Body of pancreas (tissue), 4 donors: ENCODE data around the gene C11orf86. TPM values are rescaled to one million over a fixed set of nuclear protein-coding genes. Genes with fewer than 3 reads are reported as not detected.
A peak's percentile ranks its signal among the peaks of the same experiment; 100 is the strongest.

Source experiments
- ATAC-seq: fragments of 150-250 bp; one replicate; pipeline ENCODE4 v1.9.1; 2016
- DNase-seq, 4 donors: peaks; one replicate each; pipeline ENCODE4 v3.0.0-alpha.2; 2019
- H3K27ac ChIP-seq, 4 donors: fragments of 200-600 bp; sonication (generic); 1 replicate in 3 of 4; 2 replicates in 1 of 4; pipeline versions ENCODE4 v1.5.1 to v1.6.1; 2016 to 2019; ENCODE audit warnings: mild to moderate bottlenecking in 1 of 4, mixed read lengths in 1 of 4, moderate library complexity in 1 of 4
- H3K27me3 ChIP-seq, 2 donors: fragments of 200-600 bp; sonication (generic); one replicate each; pipeline ENCODE4 v1.6.0; 2016; ENCODE audit warnings: mild to moderate bottlenecking in 1 of 2
- H3K36me3 ChIP-seq, 2 donors: fragments of 200-600 bp; sonication (generic); replicated peaks in 1 of 2; 2 replicates each; pipeline ENCODE4 v1.5.1; 2016; ENCODE audit warnings: low read depth in 2 of 2; ENCODE audit not compliant: insufficient read depth in 1 of 2
- H3K4me1 ChIP-seq: fragments of 200-600 bp; sonication (generic); one replicate; pipeline ENCODE4 v1.6.0; 2016
- H3K4me3 ChIP-seq, 2 donors: fragments of 200-600 bp; sonication (generic); 1 replicate in 1 of 2; 2 replicates in 1 of 2; pipeline ENCODE4 v1.5.1; 2016 to 2019
- H3K9me3 ChIP-seq, 3 donors: fragments of 200-600 bp; sonication (generic); 1 replicate in 2 of 3; 2 replicates in 1 of 3; pipeline ENCODE4 v1.5.1; 2016
- POLR2A ChIP-seq, 3 donors: fragments of 450-650 bp; IDR thresholded peaks; one replicate each; pipeline ENCODE4 v1.6.1; 2016; ENCODE audit warnings: antibody characterized with exemption in 3 of 3, mild to moderate bottlenecking in 2 of 3
- WGBS, 2 donors: methylation state at CpG; one replicate each; pipeline ENCODE4 v1.1.5; 2017; 5-methylcytosine and 5-hydroxymethylcytosine counted together
- intact Hi-C: fragments of 100-400 bp; cut with DNase I; formaldehyde crosslinking; loops from one replicate; pipeline ENCODE4 v1.15.1; 2023
- total RNA-seq, 2 donors: library from RNA; depleted of rRNA; stranded (reverse); fragments of >200 nt; gene quantifications; one replicate each; pipeline ENCODE4 v1.1.0, GENCODE V29; 2016
- TF ChIP-seq, protein P1 (sequence below), 7 experiments: fragments of 450-650 bp in 4 of 7; fragments of 200-600 bp in 3 of 7; sonication (generic) in 3 of 7; IDR thresholded peaks; one replicate each; pipeline ENCODE4 v1.5.1; 2016 to 2019; ENCODE audit warnings: antibody characterized with exemption in 7 of 7

Gene C11orf86
- total RNA-seq, 2 donors from 2014 or later: not detected

DNA sequence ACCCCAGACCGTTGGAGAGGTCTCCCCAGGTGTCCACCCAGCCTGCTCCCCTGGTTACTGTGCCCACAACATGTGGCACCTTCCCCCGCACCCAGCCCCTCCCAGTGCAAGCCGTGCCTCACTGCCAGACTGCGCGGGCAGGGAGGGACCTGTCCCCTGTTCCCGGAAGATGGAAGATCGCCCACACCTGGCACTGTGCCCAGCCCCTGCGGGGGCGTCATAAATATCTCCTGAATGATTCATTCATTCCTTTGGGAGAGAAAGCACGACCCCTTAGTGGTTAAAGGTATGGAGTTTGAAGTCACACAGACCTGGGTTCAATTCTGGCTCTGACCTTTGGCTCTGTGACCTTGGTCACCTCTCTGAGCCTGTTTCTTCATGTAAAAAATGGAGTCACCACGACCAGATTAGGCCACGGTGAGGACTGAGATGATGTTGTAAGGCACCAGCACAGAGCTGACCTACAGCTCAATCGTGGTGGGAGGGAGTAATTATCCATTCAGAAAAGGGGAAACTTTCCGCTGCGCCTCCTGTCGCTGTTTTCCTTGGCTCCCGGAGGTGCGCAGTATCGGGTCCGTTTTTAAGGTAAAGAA lies 47.3 kb downstream of the C11orf86 start:
- H3K27ac ChIP-seq: no peak overlapping the region
- ATAC-seq: peak; percentile 30

DNA sequence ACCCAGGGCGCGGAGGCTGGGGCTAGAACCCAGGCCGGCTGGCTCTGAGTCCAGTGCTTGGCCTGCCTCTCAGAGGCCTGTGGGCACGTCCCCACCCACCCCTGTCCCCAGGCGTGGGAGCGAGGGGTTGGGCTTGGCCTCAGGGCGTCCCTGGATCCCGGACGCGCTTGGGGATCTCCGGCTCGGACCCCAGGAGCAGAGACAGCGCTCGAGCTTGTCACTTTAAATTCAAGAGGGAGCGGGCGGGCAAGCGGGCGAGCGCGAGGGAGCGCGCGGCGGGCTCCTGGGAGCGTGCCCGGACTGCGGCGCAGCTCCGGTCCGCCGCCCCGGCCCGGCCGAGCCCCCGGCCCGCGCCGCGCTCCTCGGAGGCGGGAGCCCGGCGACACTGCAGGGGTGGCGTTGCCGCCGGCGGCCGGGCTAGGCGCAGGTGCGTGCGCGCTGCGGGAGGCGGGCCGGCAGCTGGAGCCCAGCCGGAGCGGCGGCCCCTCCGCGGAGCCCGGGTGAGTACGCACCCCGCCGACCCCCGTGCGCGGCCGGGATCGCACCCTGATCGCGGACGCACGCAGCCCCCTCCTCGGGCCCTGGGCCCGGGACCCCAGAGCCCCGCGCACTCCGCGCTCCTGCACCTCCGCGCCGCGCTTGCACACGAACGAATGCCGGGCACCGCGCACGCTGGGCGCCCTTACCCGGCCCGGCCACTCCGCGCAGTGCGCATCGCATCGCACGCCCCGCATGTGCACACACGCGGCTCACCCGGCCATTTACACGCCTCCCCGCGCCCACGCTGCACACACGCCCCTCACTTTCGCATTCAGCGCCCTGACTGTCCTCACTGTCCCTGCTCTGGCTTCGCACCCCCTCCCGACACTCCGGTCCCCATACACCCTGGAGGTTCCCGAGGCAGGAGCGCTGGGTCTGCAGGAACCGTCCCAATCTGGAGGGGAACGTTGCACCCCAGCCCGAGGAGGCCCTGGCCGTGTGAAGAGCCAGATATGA lies 48.2 kb downstream of the C11orf86 start, which contains the start of gene SYT12:
SYT12 (plus strand) TSS at position 174 of the 996 bp plus-strand sequence. CDS start 7,011 bp downstream, outside the sequence.
- intact Hi-C loops: no loop called here
- 2 to 5% methylated on average over 8 to 72 of the region's 118 CpGs for WGBS, 2 donors
- Histone ChIP-seq H3K4me3 (no peak within 1 kb of the TSS), H3K9me3 (no peaks in the 10 kb centered on the region), H3K27ac (no peak within 1 kb of the TSS), H3K27me3 (no peaks in the 10 kb centered on the region), H3K4me1 (peaks cover 18% of the 10 kb centered on the region), H3K36me3 (no peaks in the 10 kb centered on the region)
- no peak for TF ChIP-seq POLR2A (IDR thresholded peaks at IDR 0.05)
- TF ChIP-seq, protein P1, sequence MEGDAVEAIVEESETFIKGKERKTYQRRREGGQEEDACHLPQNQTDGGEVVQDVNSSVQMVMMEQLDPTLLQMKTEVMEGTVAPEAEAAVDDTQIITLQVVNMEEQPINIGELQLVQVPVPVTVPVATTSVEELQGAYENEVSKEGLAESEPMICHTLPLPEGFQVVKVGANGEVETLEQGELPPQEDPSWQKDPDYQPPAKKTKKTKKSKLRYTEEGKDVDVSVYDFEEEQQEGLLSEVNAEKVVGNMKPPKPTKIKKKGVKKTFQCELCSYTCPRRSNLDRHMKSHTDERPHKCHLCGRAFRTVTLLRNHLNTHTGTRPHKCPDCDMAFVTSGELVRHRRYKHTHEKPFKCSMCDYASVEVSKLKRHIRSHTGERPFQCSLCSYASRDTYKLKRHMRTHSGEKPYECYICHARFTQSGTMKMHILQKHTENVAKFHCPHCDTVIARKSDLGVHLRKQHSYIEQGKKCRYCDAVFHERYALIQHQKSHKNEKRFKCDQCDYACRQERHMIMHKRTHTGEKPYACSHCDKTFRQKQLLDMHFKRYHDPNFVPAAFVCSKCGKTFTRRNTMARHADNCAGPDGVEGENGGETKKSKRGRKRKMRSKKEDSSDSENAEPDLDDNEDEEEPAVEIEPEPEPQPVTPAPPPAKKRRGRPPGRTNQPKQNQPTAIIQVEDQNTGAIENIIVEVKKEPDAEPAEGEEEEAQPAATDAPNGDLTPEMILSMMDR (IDR thresholded peaks at IDR 0.05): no peak
- DNase-seq (peak in 2 of 4 donors; percentile 3 to 12), ATAC-seq (peak; percentile 50)

More for the DNA sequence above, 47.3 kb downstream of the C11orf86 start:
- intact Hi-C loops: no loop called here
- Histone ChIP-seq H3K4me1 (peaks cover 18% of the 10 kb centered on the region), H3K4me3 (no peak overlapping the region), H3K9me3 (no peaks in the 10 kb centered on the region), H3K27me3 (no peaks in the 10 kb centered on the region), H3K36me3 (no peaks in the 10 kb centered on the region)
- 9 to 12% methylated on average over 16 to 20 of the region's 20 CpGs for WGBS, 2 donors
- DNase-seq: peak; percentile 48 to 54 (median 50)
- no peak for TF ChIP-seq POLR2A (IDR thresholded peaks at IDR 0.05)
- TF ChIP-seq, protein P1 (IDR thresholded peaks at IDR 0.05): no peak

DNA sequence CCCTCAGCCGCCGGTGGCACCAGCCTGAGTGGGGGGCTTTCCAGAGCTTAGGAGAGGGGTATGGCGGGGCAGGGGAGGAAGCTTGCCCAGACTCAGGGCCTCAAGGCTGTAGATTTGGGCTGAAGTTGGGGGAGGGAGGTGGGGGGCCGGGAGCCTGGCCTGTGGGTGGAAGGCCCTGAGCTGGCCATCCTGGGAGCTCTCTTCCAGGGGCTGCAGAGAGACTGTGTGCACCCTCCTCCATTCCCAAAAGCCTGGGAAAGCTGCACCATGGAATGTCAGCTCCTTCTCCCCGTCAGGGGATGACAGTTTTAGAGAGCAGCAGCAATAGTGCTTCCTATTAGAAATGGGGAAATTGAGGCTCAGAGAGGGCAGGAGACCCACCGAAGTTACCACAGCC lies 48.9 kb downstream of the C11orf86 start:
- H3K4me1 ChIP-seq: peaks cover 18% of the 10 kb centered on the region
- WGBS, 2 donors: 46 to 86% methylated on average over 1 to 6 of the region's 6 CpGs
- H3K36me3 ChIP-seq: no peaks in the 10 kb centered on the region
- no peaks in the 10 kb centered on the region for H3K27me3 ChIP-seq
- no peak for DNase-seq
- no peak for ATAC-seq
- TF ChIP-seq, protein P1 (IDR thresholded peaks at IDR 0.05): no peak
- no peak for TF ChIP-seq POLR2A (IDR thresholded peaks at IDR 0.05)
- intact Hi-C loops: no loop called here
- H3K4me3 ChIP-seq: no peak overlapping the region
- H3K27ac ChIP-seq: no peak overlapping the region
- no peaks in the 10 kb centered on the region for H3K9me3 ChIP-seq

DNA sequence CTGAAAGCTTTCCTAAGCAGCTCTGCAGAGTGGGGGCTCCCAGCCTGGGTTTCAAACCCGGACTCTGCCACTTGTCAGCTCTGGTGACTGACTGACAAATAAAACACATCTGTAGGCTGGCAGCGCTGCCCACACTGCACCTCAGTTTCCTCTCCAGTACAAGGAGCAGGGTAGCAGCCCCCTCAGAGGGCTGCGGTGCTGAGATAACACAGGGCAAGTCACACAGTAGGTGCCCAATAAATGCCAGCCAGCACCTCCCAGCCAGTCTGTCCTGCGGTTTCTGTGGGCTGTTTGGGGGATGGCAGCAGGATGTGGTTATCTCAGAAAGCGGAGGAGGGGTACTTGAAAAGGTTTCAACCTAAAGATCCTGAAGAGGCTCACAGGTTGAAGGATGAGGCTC lies 49.3 kb downstream of the C11orf86 start:
- ATAC-seq (no peak), DNase-seq (no peak)
- Histone ChIP-seq H3K9me3 (no peaks in the 10 kb centered on the region), H3K27ac (no peak overlapping the region), H3K27me3 (no peaks in the 10 kb centered on the region), H3K36me3 (no peaks in the 10 kb centered on the region), H3K4me3 (no peak overlapping the region), H3K4me1 (peaks cover 18% of the 10 kb centered on the region)
- TF ChIP-seq, protein P1 (IDR thresholded peaks at IDR 0.05): no peak
- no peak for TF ChIP-seq POLR2A (IDR thresholded peaks at IDR 0.05)
- 64 to 81% methylated on average over 4 to 5 of the region's 5 CpGs for WGBS, 2 donors
- intact Hi-C loops: no loop called here
